Measurements from ENCODE around the gene ATP2C2.

ATP2C2 gene

GRCh38 chr16:84458606-84459532 lies 90.5 kb downstream of the ATP2C2 start:
- H3K9me3 ChIP-seq (ENCODE audit: control insufficient read depth in 1 of 2, low read length in 2 of 2): no peaks in the 10 kb centered on the region
- no peak overlapping the region for H3K9ac ChIP-seq (ENCODE audit: low read depth in 1 of 2, low read length in 2 of 2)
- peaks cover 24 to 60% of the 10 kb centered on the region in 2 donors for H3K36me3 ChIP-seq (ENCODE audit: control insufficient read depth in 1 of 2, insufficient read depth in 2 of 2, low read length in 2 of 2)
- no peaks in the 10 kb centered on the region for H3K4me1 ChIP-seq (ENCODE audit: control insufficient read depth in 1 of 2, insufficient read depth in 2 of 2, low read length in 2 of 2)
- no peak overlapping the region for H3K27ac ChIP-seq (ENCODE audit: low read depth, low read length)
- no peaks in the 10 kb centered on the region for H3K27me3 ChIP-seq (ENCODE audit: control insufficient read depth in 1 of 2, insufficient read depth in 2 of 2, low read length in 2 of 2)
- H3K4me3 ChIP-seq (ENCODE audit: low read depth in 1 of 2, low read length in 2 of 2): no peak overlapping the region

- Histone ChIP-seq H3K9me3 (ENCODE audit: control insufficient read depth in 1 of 2, low read length in 2 of 2) (no peaks in the 10 kb centered on the region), H3K4me1 (ENCODE audit: control insufficient read depth in 1 of 2, insufficient read depth in 2 of 2, low read length in 2 of 2) (no peaks in the 10 kb centered on the region), H3K27me3 (ENCODE audit: control insufficient read depth in 1 of 2, insufficient read depth in 2 of 2, low read length in 2 of 2) (no peaks in the 10 kb centered on the region), H3K36me3 (ENCODE audit: control insufficient read depth in 1 of 2, insufficient read depth in 2 of 2, low read length in 2 of 2) (peaks cover 24 to 64% of the 10 kb centered on the region in 2 donors), H3K4me3 (ENCODE audit: low read depth in 1 of 2, low read length in 2 of 2) (no peak overlapping the region), H3K27ac (ENCODE audit: low read depth, low read length) (no peak overlapping the region), H3K9ac (ENCODE audit: low read depth in 1 of 2, low read length in 2 of 2) (no peak overlapping the region)
These were observed 91.2 kb downstream of the ATP2C2 start for GRCh38 chr16:84459533-84459894.

- Histone ChIP-seq H3K36me3 (ENCODE audit: control insufficient read depth in 1 of 2, insufficient read depth in 2 of 2, low read length in 2 of 2) (peaks cover 19 to 64% of the 10 kb centered on the region in 2 donors), H3K4me1 (ENCODE audit: control insufficient read depth in 1 of 2, insufficient read depth in 2 of 2, low read length in 2 of 2) (no peaks in the 10 kb centered on the region), H3K4me3 (ENCODE audit: low read depth in 1 of 2, low read length in 2 of 2) (no peak overlapping the region)
These were observed 91.6 kb downstream of the ATP2C2 start for GRCh38 chr16:84459941-84460405.

GRCh38 chr16:84460406-84461028 lies 92.2 kb downstream of the ATP2C2 start:
- no peaks in the 10 kb centered on the region for H3K27me3 ChIP-seq (ENCODE audit: control insufficient read depth in 1 of 2, insufficient read depth in 2 of 2, low read length in 2 of 2)
- H3K9ac ChIP-seq (ENCODE audit: low read depth in 1 of 2, low read length in 2 of 2): no peak overlapping the region
- H3K27ac ChIP-seq (ENCODE audit: low read depth, low read length): no peak overlapping the region
- H3K9me3 ChIP-seq (ENCODE audit: control insufficient read depth in 1 of 2, low read length in 2 of 2): no peaks in the 10 kb centered on the region
- H3K4me1 ChIP-seq (ENCODE audit: control insufficient read depth in 1 of 2, insufficient read depth in 2 of 2, low read length in 2 of 2): no peaks in the 10 kb centered on the region
- H3K4me3 ChIP-seq (ENCODE audit: low read depth in 1 of 2, low read length in 2 of 2): no peak overlapping the region
- peaks cover 23 to 65% of the 10 kb centered on the region in 2 donors for H3K36me3 ChIP-seq (ENCODE audit: control insufficient read depth in 1 of 2, insufficient read depth in 2 of 2, low read length in 2 of 2)

More at GRCh38 chr16:84459941-84460405, 91.6 kb downstream of the ATP2C2 start:
- Histone ChIP-seq H3K9me3 (ENCODE audit: control insufficient read depth in 1 of 2, low read length in 2 of 2) (no peaks in the 10 kb centered on the region), H3K27me3 (ENCODE audit: control insufficient read depth in 1 of 2, insufficient read depth in 2 of 2, low read length in 2 of 2) (no peaks in the 10 kb centered on the region), H3K27ac (ENCODE audit: low read depth, low read length) (no peak overlapping the region), H3K9ac (ENCODE audit: low read depth in 1 of 2, low read length in 2 of 2) (no peak overlapping the region)

GRCh38 chr16:84461029-84461412 lies 92.7 kb downstream of the ATP2C2 start:
- Histone ChIP-seq H3K9me3 (ENCODE audit: control insufficient read depth in 1 of 2, low read length in 2 of 2) (peaks cover 0 to 2% of the 10 kb centered on the region in 2 donors), H3K27me3 (ENCODE audit: control insufficient read depth in 1 of 2, insufficient read depth in 2 of 2, low read length in 2 of 2) (no peaks in the 10 kb centered on the region), H3K27ac (ENCODE audit: low read depth, low read length) (no peak overlapping the region), H3K4me3 (ENCODE audit: low read depth in 1 of 2, low read length in 2 of 2) (no peak overlapping the region), H3K4me1 (ENCODE audit: control insufficient read depth in 1 of 2, insufficient read depth in 2 of 2, low read length in 2 of 2) (no peaks in the 10 kb centered on the region), H3K36me3 (ENCODE audit: control insufficient read depth in 1 of 2, insufficient read depth in 2 of 2, low read length in 2 of 2) (peaks cover 24 to 65% of the 10 kb centered on the region in 2 donors), H3K9ac (ENCODE audit: low read depth in 1 of 2, low read length in 2 of 2) (no peak overlapping the region)

- Histone ChIP-seq H3K4me1 (ENCODE audit: control insufficient read depth in 1 of 2, insufficient read depth in 2 of 2, low read length in 2 of 2) (no peaks in the 10 kb centered on the region), H3K9me3 (ENCODE audit: control insufficient read depth in 1 of 2, low read length in 2 of 2) (peaks cover 3 to 5% of the 10 kb centered on the region in 2 donors), H3K27ac (ENCODE audit: low read depth, low read length) (no peak overlapping the region), H3K4me3 (ENCODE audit: low read depth in 1 of 2, low read length in 2 of 2) (no peak overlapping the region), H3K9ac (ENCODE audit: low read depth in 1 of 2, low read length in 2 of 2) (no peak overlapping the region), H3K27me3 (ENCODE audit: control insufficient read depth in 1 of 2, insufficient read depth in 2 of 2, low read length in 2 of 2) (no peaks in the 10 kb centered on the region), H3K36me3 (ENCODE audit: control insufficient read depth in 1 of 2, insufficient read depth in 2 of 2, low read length in 2 of 2) (peaks cover 24 to 65% of the 10 kb centered on the region in 2 donors)
These were observed 93.3 kb downstream of the ATP2C2 start for GRCh38 chr16:84461413-84462295.

GRCh38 chr16:84462296-84463210 lies 94.2 kb downstream of the ATP2C2 start:
- Histone ChIP-seq H3K9me3 (ENCODE audit: control insufficient read depth in 1 of 2, low read length in 2 of 2) (peaks cover 9 to 10% of the 10 kb centered on the region in 2 donors), H3K36me3 (ENCODE audit: control insufficient read depth in 1 of 2, insufficient read depth in 2 of 2, low read length in 2 of 2) (peaks cover 24 to 71% of the 10 kb centered on the region in 2 donors), H3K9ac (ENCODE audit: low read depth in 1 of 2, low read length in 2 of 2) (no peak overlapping the region)

GRCh38 chr16:84463221-84463620 lies 94.9 kb downstream of the ATP2C2 start:
- Histone ChIP-seq H3K27me3 (ENCODE audit: control insufficient read depth in 1 of 2, insufficient read depth in 2 of 2, low read length in 2 of 2) (no peaks in the 10 kb centered on the region), H3K4me1 (ENCODE audit: control insufficient read depth in 1 of 2, insufficient read depth in 2 of 2, low read length in 2 of 2) (no peaks in the 10 kb centered on the region), H3K27ac (ENCODE audit: low read depth, low read length) (no peak overlapping the region), H3K4me3 (ENCODE audit: low read depth in 1 of 2, low read length in 2 of 2) (no peak overlapping the region), H3K9ac (ENCODE audit: low read depth in 1 of 2, low read length in 2 of 2) (no peak overlapping the region), H3K9me3 (ENCODE audit: control insufficient read depth in 1 of 2, low read length in 2 of 2) (peaks cover 11 to 17% of the 10 kb centered on the region in 2 donors), H3K36me3 (ENCODE audit: control insufficient read depth in 1 of 2, insufficient read depth in 2 of 2, low read length in 2 of 2) (peaks cover 28 to 77% of the 10 kb centered on the region in 2 donors)

More at GRCh38 chr16:84462296-84463210, 94.2 kb downstream of the ATP2C2 start:
- Histone ChIP-seq H3K27ac (ENCODE audit: low read depth, low read length) (no peak overlapping the region), H3K4me3 (ENCODE audit: low read depth in 1 of 2, low read length in 2 of 2) (no peak overlapping the region), H3K27me3 (ENCODE audit: control insufficient read depth in 1 of 2, insufficient read depth in 2 of 2, low read length in 2 of 2) (no peaks in the 10 kb centered on the region), H3K4me1 (ENCODE audit: control insufficient read depth in 1 of 2, insufficient read depth in 2 of 2, low read length in 2 of 2) (no peaks in the 10 kb centered on the region)

- Histone ChIP-seq H3K36me3 (ENCODE audit: control insufficient read depth in 1 of 2, insufficient read depth in 2 of 2, low read length in 2 of 2) (peaks cover 28 to 74% of the 10 kb centered on the region in 2 donors), H3K4me1 (ENCODE audit: control insufficient read depth in 1 of 2, insufficient read depth in 2 of 2, low read length in 2 of 2) (no peaks in the 10 kb centered on the region), H3K4me3 (ENCODE audit: low read depth in 1 of 2, low read length in 2 of 2) (no peak overlapping the region), H3K9me3 (ENCODE audit: control insufficient read depth in 1 of 2, low read length in 2 of 2) (peaks cover 11 to 17% of the 10 kb centered on the region in 2 donors), H3K27me3 (ENCODE audit: control insufficient read depth in 1 of 2, insufficient read depth in 2 of 2, low read length in 2 of 2) (no peaks in the 10 kb centered on the region), H3K9ac (ENCODE audit: low read depth in 1 of 2, low read length in 2 of 2) (no peak overlapping the region), H3K27ac (ENCODE audit: low read depth, low read length) (no peak overlapping the region)
These were observed 95.8 kb downstream of the ATP2C2 start for GRCh38 chr16:84464116-84464515.

Measured in duodenal mucosa (tissue), 2 donors.